ENCODE measurements around the gene CCDC126.

The CCDC126 gene, protein sequence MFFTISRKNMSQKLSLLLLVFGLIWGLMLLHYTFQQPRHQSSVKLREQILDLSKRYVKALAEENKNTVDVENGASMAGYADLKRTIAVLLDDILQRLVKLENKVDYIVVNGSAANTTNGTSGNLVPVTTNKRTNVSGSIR

GRCh38 chr7:23597094-23598091, at the start of gene CCDC126:
Gene CCDC126 (plus strand): TSS chr7:23597382. CDS start chr7:23611316, 13,934 bp downstream.
- no peaks in the 10 kb centered on the region; the same call in 1 of the 2 replicates for H3F3A ChIP-seq (ENCODE audit: insufficient read depth, low read length)
- no peaks in the 10 kb centered on the region for H3K36me3 ChIP-seq (ENCODE audit: insufficient read depth, low read length)
- no peaks in the 10 kb centered on the region for H3K79me2 ChIP-seq (ENCODE audit: insufficient read depth, low read length)
- H3K9me2 ChIP-seq (ENCODE audit: low read depth, low read length), result no peaks in the 10 kb centered on the region
- TF ChIP-seq CTCF (IDR thresholded peaks at IDR 0.05; ENCODE audit: low read length) (no peak), EZH2 (IDR thresholded peaks at IDR 0.05; ENCODE audit: borderline replicate concordance, low read length) (no peak)
- peak within 1 kb of the TSS; percentile 8 for H3K27ac ChIP-seq (ENCODE audit: low read depth, low read length, poor library complexity, severe bottlenecking)
- H3K27me3 ChIP-seq (ENCODE audit: insufficient read depth, low read length), result no peaks in the 10 kb centered on the region
- peak within 1 kb of the TSS; percentile 45; the same call in 1 of the 2 replicates for H2AFZ ChIP-seq (ENCODE audit: low read length)
- H4K20me1 ChIP-seq (ENCODE audit: insufficient read depth, low read length), result no peaks in the 10 kb centered on the region
- peak within 1 kb of the TSS; percentile 69 for H3K9ac ChIP-seq (ENCODE audit: low read length)
- H3K9me3 ChIP-seq (ENCODE audit: low read length), result no peaks in the 10 kb centered on the region
- H3K4me1 ChIP-seq (ENCODE audit: insufficient read depth, low read length, severe bottlenecking), result peaks cover 51% of the 10 kb centered on the region
- H3K4me3 ChIP-seq (ENCODE audit: low read depth, low read length, poor library complexity, severe bottlenecking), result peak within 1 kb of the TSS; percentile 67
- peak within 1 kb of the TSS; percentile 93 for H3K4me2 ChIP-seq (ENCODE audit: low read length)

DNA sequence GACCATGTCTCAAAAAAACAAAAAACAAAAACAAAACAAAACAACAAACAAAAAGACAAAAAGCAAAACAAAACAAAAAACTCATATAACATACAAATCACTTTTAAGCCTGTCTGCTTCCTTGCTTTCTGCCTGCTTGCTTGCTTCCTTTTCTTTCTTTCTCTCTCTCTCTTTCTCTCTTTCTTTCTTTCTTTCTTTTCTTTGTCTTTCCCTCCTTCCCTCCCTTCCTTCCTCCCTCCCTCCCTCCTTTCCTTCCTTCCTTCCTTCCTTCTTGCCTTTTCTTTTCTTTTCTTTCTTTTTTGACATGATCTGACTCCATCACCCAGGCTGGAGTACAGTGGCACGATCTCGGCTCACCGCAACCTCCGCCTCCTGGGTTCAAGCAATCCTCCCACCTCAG, 49.5 kb upstream of the CCDC126 start:
- Histone ChIP-seq H2AFZ (ENCODE audit: low read length) (no peak overlapping the region), H3K27me3 (ENCODE audit: insufficient read depth, low read length) (no peaks in the 10 kb centered on the region; the same call in 1 of the 2 replicates), H3K4me1 (ENCODE audit: insufficient read depth, low read length, severe bottlenecking) (peaks cover 17% of the 10 kb centered on the region), H3K79me2 (ENCODE audit: insufficient read depth, low read length) (no peaks in the 10 kb centered on the region), H3K4me3 (ENCODE audit: low read depth, low read length, poor library complexity, severe bottlenecking) (no peak overlapping the region), H3K27ac (ENCODE audit: low read depth, low read length, poor library complexity, severe bottlenecking) (no peak overlapping the region), H3K36me3 (ENCODE audit: insufficient read depth, low read length) (no peaks in the 10 kb centered on the region), H3K9me2 (ENCODE audit: low read depth, low read length) (no peaks in the 10 kb centered on the region), H4K20me1 (ENCODE audit: insufficient read depth, low read length) (no peaks in the 10 kb centered on the region), H3F3A (ENCODE audit: insufficient read depth, low read length) (peaks cover 5% of the 10 kb centered on the region), H3K4me2 (ENCODE audit: low read length) (no peak overlapping the region), H3K9ac (ENCODE audit: low read length) (no peak overlapping the region), H3K9me3 (ENCODE audit: low read length) (no peaks in the 10 kb centered on the region)
- TF ChIP-seq EZH2 (IDR thresholded peaks at IDR 0.05; ENCODE audit: borderline replicate concordance, low read length) (no peak), CTCF (IDR thresholded peaks at IDR 0.05; ENCODE audit: low read length) (no peak)

- no peaks in the 10 kb centered on the region for H3K79me2 ChIP-seq (ENCODE audit: insufficient read depth, low read length)
- no peak overlapping the region for H3K27ac ChIP-seq (ENCODE audit: low read depth, low read length, poor library complexity, severe bottlenecking)
- no peak overlapping the region for H2AFZ ChIP-seq (ENCODE audit: low read length)
- H4K20me1 ChIP-seq (ENCODE audit: insufficient read depth, low read length), result no peaks in the 10 kb centered on the region
- H3K4me2 ChIP-seq (ENCODE audit: low read length), result no peak overlapping the region
- H3F3A ChIP-seq (ENCODE audit: insufficient read depth, low read length), result no peaks in the 10 kb centered on the region
- no peaks in the 10 kb centered on the region for H3K9me2 ChIP-seq (ENCODE audit: low read depth, low read length)
- H3K9ac ChIP-seq (ENCODE audit: low read length), result no peak overlapping the region
- no peak overlapping the region for H3K4me3 ChIP-seq (ENCODE audit: low read depth, low read length, poor library complexity, severe bottlenecking)
- TF ChIP-seq CTCF (IDR thresholded peaks at IDR 0.05; ENCODE audit: low read length) (no peak), EZH2 (IDR thresholded peaks at IDR 0.05; ENCODE audit: borderline replicate concordance, low read length) (no peak)
- H3K36me3 ChIP-seq (ENCODE audit: insufficient read depth, low read length), result no peaks in the 10 kb centered on the region
- H3K9me3 ChIP-seq (ENCODE audit: low read length), result 0 out of 2 replicates have a peak, but pooled peaks cover 4% of the 10 kb centered on the region
- no peaks in the 10 kb centered on the region for H3K27me3 ChIP-seq (ENCODE audit: insufficient read depth, low read length)
- H3K4me1 ChIP-seq (ENCODE audit: insufficient read depth, low read length, severe bottlenecking), result no peaks in the 10 kb centered on the region
These were observed 38.9 kb upstream of the CCDC126 start for GRCh38 chr7:23558303-23558702.
